Measurements from ENCODE around the gene ZNF32. TPM values are rescaled to one million over a fixed set of nuclear protein-coding genes. Genes with fewer than 3 reads are reported as not detected.

ZNF32 gene
- total RNA-seq, 1 donor from 2014 or later = 52.7 TPM

- DNase-seq (no peak), ATAC-seq (ENCODE audit: poor library complexity) (no peak)
- intact Hi-C loops (cut with DNase I) = loop anchor here (10.0 kb wide), 1 partner anchor 221 kb away; no protein-coding TSS in a partner anchor
Observed at GRCh38 chr10:43683451-43684291, 35.0 kb upstream of the ZNF32 start.

- DNase-seq = no peak
- intact Hi-C loops (cut with DNase I) = loop anchor here (10.0 kb wide), 1 partner anchor 222 kb away; no protein-coding TSS in a partner anchor
- ATAC-seq (ENCODE audit: poor library complexity) = no peak
Observed at GRCh38 chr10:43682956-43683355, 34.3 kb upstream of the ZNF32 start.

- ATAC-seq (ENCODE audit: poor library complexity) = no peak
- DNase-seq = no peak
- intact Hi-C loops (cut with DNase I) = loop anchor here (10.0 kb wide), 1 partner anchor 223 kb away; no protein-coding TSS in a partner anchor
Observed at GRCh38 chr10:43681721-43682120, 33.0 kb upstream of the ZNF32 start.

GRCh38 chr10:43681220-43681619 lies 32.5 kb upstream of the ZNF32 start:
- no peak for ATAC-seq (ENCODE audit: poor library complexity)
- DNase-seq = no peak
- intact Hi-C loops (cut with DNase I) = loop anchor here (10.0 kb wide), 1 partner anchor 224 kb away; no protein-coding TSS in a partner anchor

- DNase-seq = no peak
- intact Hi-C loops (cut with DNase I) = loop anchor here (10.0 kb wide), 1 partner anchor 225 kb away; no protein-coding TSS in a partner anchor
- no peak for ATAC-seq (ENCODE audit: poor library complexity)
Observed at GRCh38 chr10:43680035-43680434, 31.4 kb upstream of the ZNF32 start.

- DNase-seq (peak; percentile 87), ATAC-seq (ENCODE audit: poor library complexity) (peak; percentile 93)
- intact Hi-C loops (cut with DNase I) = no loop called here
Observed at GRCh38 chr10:43679509-43679908, 30.8 kb upstream of the ZNF32 start.

- intact Hi-C loops (cut with DNase I) = no loop called here
- no peak for ATAC-seq (ENCODE audit: poor library complexity)
Observed at GRCh38 chr10:43678654-43679053, 30.0 kb upstream of the ZNF32 start.

GRCh38 chr10:43676901-43677300 lies 28.2 kb upstream of the ZNF32 start:
- intact Hi-C loops (cut with DNase I) = no loop called here
- no peak for DNase-seq
- no peak for ATAC-seq (ENCODE audit: poor library complexity)

More at GRCh38 chr10:43678654-43679053, 30.0 kb upstream of the ZNF32 start:
- DNase-seq = no peak

- no peak for ATAC-seq (ENCODE audit: poor library complexity)
- intact Hi-C loops (cut with DNase I) = no loop called here
- DNase-seq = no peak
Observed at GRCh38 chr10:43676331-43676730, 27.6 kb upstream of the ZNF32 start.

GRCh38 chr10:43674553-43675210 lies 26.0 kb upstream of the ZNF32 start:
- intact Hi-C loops (cut with DNase I) = loop anchor here (5.0 kb wide), 2 partner anchors 638 to 713 kb away; partner anchors contain the start of gene CXCL12
- peak; percentile 25 for ATAC-seq (ENCODE audit: poor library complexity)
- DNase-seq = no peak

GRCh38 chr10:43673471-43673870 lies 24.8 kb upstream of the ZNF32 start:
- no peak for ATAC-seq (ENCODE audit: poor library complexity)
- DNase-seq = no peak
- intact Hi-C loops (cut with DNase I) = loop anchor here (2.0 to 5.0 kb wide), 3 partner anchors 639 to 1191 kb away; partner anchors contain the start of gene CXCL12

- intact Hi-C loops (cut with DNase I) = loop anchor here (2.0 to 5.0 kb wide), 3 partner anchors 640 to 1193 kb away; partner anchors contain the start of gene CXCL12
- DNase-seq (no peak), ATAC-seq (ENCODE audit: poor library complexity) (peak; percentile 71)
Observed at GRCh38 chr10:43671659-43672531, 23.2 kb upstream of the ZNF32 start.

GRCh38 chr10:43669386-43669785 lies 20.7 kb upstream of the ZNF32 start:
- DNase-seq (no peak), ATAC-seq (ENCODE audit: poor library complexity) (no peak)
- intact Hi-C loops (cut with DNase I) = no loop called here

- intact Hi-C loops (cut with DNase I) = no loop called here
- no peak for DNase-seq
- ATAC-seq (ENCODE audit: poor library complexity) = no peak
Observed at GRCh38 chr10:43667761-43668386, 19.2 kb upstream of the ZNF32 start.

GRCh38 chr10:43667317-43667731 lies 18.6 kb upstream of the ZNF32 start:
- intact Hi-C loops (cut with DNase I) = no loop called here
- no peak for DNase-seq
- ATAC-seq (ENCODE audit: poor library complexity) = peak; percentile 77

GRCh38 chr10:43666552-43666951 lies 17.9 kb upstream of the ZNF32 start:
- intact Hi-C loops (cut with DNase I) = no loop called here
- no peak for DNase-seq
- ATAC-seq (ENCODE audit: poor library complexity) = no peak

GRCh38 chr10:43665054-43665453 lies 16.4 kb upstream of the ZNF32 start:
- DNase-seq (no peak), ATAC-seq (ENCODE audit: poor library complexity) (no peak)
- intact Hi-C loops (cut with DNase I) = no loop called here

- intact Hi-C loops (cut with DNase I) = no loop called here
- DNase-seq (no peak), ATAC-seq (ENCODE audit: poor library complexity) (no peak)
Observed at GRCh38 chr10:43658227-43658626, 9.5 kb upstream of the ZNF32 start.

All from Right ventricle myocardium superior (tissue), 1 donor.